ENCODE results near the gene RNF39. TPM values are rescaled to one million over a fixed set of nuclear protein-coding genes. Genes with fewer than 3 reads are reported as not detected.
A peak's percentile ranks its signal among the peaks of the same experiment; 100 is the strongest.

Gene RNF39
- total and polyA plus RNA-seq, 4 experiments from 2014 or later, result 0.21 TPM; not detected in 3

DNA sequence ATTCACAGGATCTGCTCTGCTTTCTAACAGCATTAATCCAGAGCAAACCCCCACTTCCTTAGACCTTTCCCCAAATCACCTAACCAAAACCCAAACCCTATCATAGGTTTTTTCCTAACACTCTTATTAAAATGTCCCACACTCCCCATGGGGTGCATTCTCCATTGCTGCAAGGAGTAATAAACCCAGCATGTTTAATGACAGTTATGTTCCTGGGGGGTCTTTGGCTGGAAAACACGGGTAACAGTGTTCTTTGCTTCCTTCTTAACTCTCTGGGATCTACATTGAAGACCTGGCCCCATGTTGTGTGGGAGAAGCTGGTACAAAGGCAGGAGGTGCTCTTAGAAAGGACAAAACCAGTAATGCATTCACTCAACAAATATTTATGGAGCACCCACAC lies 21.3 kb upstream of the RNF39 start:
- Histone ChIP-seq H3K4me3 (ENCODE audit: low read length in 2 of 2) (no peak overlapping the region), H3K9me3 (ENCODE audit: control insufficient read depth in 1 of 2, low read length in 2 of 2) (no peaks in the 10 kb centered on the region), H3K4me1 (ENCODE audit: insufficient read depth, low read length) (peaks cover 31% of the 10 kb centered on the region), H3K27me3 (ENCODE audit: insufficient read depth, low read length) (peaks cover 30% of the 10 kb centered on the region), H3K27ac (ENCODE audit: low read depth, low read length) (no peak overlapping the region), H3K36me3 (ENCODE audit: insufficient read depth, low read length) (no peaks in the 10 kb centered on the region)
- no peak overlapping the region for H3K27ac Mint-ChIP-seq
- H3K4me1 Mint-ChIP-seq, result peaks cover 22 to 43% (median 32%) of the 10 kb centered on the region in 4 donors
- H3K9me3 Mint-ChIP-seq, result peaks cover 0 to 3% (median 0%) of the 10 kb centered on the region in 8 donors
- peaks cover 35 to 45% of the 10 kb centered on the region in 2 donors for H3K27me3 Mint-ChIP-seq
- ChIA-PET CTCF (ENCODE audit: partially characterized antibody) (no interaction called here), POLR2A (ENCODE audit: partially characterized antibody) (interaction anchor here (1.2 kb wide), 1 partner anchor 30 kb away, joined by 5 read pairs; the partner anchor contains the start of gene PPP1R11)
- H3K36me3 Mint-ChIP-seq, result no peaks in the 10 kb centered on the region
- no peak overlapping the region for H3K4me3 Mint-ChIP-seq
- intact Hi-C loops (cut with micrococcal nuclease), result no loop called here
- no peak for DNase-seq

DNA sequence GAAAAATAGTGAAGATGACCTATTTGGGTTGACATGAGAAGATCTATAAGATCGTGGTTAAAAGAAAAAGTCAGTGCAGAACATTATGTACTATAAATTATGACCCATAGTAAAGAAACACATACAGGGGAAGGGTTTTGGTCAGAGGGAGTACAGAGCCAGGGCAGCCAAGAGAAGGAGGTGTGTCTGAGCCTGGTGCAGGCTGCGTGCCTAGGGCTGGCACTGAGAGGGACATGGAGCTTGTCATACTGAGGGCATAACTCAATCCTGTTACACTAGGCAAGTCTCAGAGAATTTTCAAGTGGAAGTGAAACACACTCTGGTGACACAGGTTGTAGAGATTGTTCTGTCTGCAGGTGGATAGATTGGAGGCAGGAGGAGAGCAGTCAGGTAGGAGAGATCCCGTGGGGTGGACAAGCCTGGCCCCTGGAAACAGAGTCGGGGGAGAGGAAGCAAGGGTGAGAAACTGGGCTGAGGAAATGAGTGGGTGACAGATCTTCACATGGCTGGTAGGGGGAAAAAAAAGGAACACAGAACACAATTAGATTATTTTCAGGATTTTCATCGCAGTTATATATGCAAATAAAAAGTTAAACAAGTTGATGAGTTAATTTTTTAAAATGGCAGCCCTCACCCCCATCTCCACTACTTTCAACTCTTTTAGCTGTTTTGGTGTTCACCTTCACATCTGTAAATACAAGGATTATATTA lies 18.5 kb upstream of the RNF39 start:
- Mint-ChIP-seq H3K27ac (no peak overlapping the region), H3K9me3 (peaks cover 0 to 2% (median 0%) of the 10 kb centered on the region in 8 donors), H3K27me3 (peaks cover 41 to 45% of the 10 kb centered on the region in 2 donors), H3K36me3 (no peaks in the 10 kb centered on the region), H3K4me3 (no peak overlapping the region), H3K4me1 (peaks cover 11 to 18% (median 14%) of the 10 kb centered on the region in 4 donors)
- H3K9me3 ChIP-seq (ENCODE audit: control insufficient read depth in 1 of 2, low read length in 2 of 2), result no peaks in the 10 kb centered on the region
- H3K27ac ChIP-seq (ENCODE audit: low read depth, low read length), result no peak overlapping the region
- peaks cover 44% of the 10 kb centered on the region for H3K27me3 ChIP-seq (ENCODE audit: insufficient read depth, low read length)
- intact Hi-C loops (cut with micrococcal nuclease), result no loop called here
- peaks cover 13% of the 10 kb centered on the region for H3K4me1 ChIP-seq (ENCODE audit: insufficient read depth, low read length)
- DNase-seq, result no peak
- H3K4me3 ChIP-seq (ENCODE audit: low read length in 2 of 2), result no peak overlapping the region
- no peaks in the 10 kb centered on the region for H3K36me3 ChIP-seq (ENCODE audit: insufficient read depth, low read length)
- ChIA-PET CTCF (ENCODE audit: partially characterized antibody) (interaction anchor here (0.9 to 6.7 kb wide), 3 partner anchors 9 to 77 kb away, joined by 3 to 37 read pairs (median 7); no protein-coding TSS in a partner anchor), POLR2A (ENCODE audit: partially characterized antibody) (interaction anchor here (0.7 kb wide), 1 partner anchor 9 kb away, joined by 4 read pairs; no protein-coding TSS in a partner anchor)

DNA sequence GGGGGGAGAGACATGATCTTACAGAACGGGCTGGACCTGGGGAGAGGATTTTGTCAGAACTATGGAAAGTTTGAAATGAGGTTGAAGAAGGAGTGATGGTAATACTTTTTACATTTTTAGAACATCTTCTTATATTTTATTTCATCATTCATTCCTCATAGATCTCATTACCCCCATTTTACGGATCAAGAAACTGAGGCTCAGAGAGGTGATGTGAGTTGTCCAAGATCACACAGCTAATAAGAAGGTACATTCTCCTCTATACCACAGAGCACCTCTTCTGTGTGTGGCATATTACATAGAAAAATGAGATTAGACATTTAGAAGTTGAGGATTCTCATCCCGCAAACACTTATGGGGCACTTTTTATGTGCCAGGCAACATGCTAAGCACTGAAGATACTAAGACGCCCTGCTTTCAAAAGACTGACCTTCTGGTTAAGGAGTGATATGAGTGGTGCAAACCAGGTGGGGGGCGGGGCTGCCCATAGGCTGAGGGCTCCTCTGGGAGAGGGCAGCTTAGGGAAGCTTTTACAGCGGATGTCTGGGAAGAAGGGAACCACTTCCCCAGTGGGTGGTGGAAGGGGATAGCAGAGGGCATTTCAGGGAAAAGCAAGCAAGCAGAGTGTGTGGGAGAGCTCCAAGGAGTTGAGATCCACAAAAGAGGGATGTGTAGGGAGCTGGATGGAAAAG lies 17.4 kb upstream of the RNF39 start:
- Mint-ChIP-seq H3K4me1 (peaks cover 6 to 11% (median 8%) of the 10 kb centered on the region in 4 donors), H3K4me3 (no peak overlapping the region), H3K9me3 (peaks cover 0 to 2% (median 0%) of the 10 kb centered on the region in 8 donors), H3K27me3 (peaks cover 39 to 43% of the 10 kb centered on the region in 2 donors), H3K27ac (no peak overlapping the region), H3K36me3 (no peaks in the 10 kb centered on the region)
- no peaks in the 10 kb centered on the region for H3K9me3 ChIP-seq (ENCODE audit: control insufficient read depth in 1 of 2, low read length in 2 of 2)
- peaks cover 9% of the 10 kb centered on the region for H3K4me1 ChIP-seq (ENCODE audit: insufficient read depth, low read length)
- H3K27me3 ChIP-seq (ENCODE audit: insufficient read depth, low read length), result peaks cover 36% of the 10 kb centered on the region
- H3K27ac ChIP-seq (ENCODE audit: low read depth, low read length), result no peak overlapping the region
- ChIA-PET POLR2A (ENCODE audit: partially characterized antibody) (no interaction called here), CTCF (ENCODE audit: partially characterized antibody) (interaction anchor here (6.7 kb wide), 1 partner anchor 10 kb away, joined by 37 read pairs; no protein-coding TSS in a partner anchor)
- H3K36me3 ChIP-seq (ENCODE audit: insufficient read depth, low read length), result no peaks in the 10 kb centered on the region
- no peak overlapping the region for H3K4me3 ChIP-seq (ENCODE audit: low read length in 2 of 2)
- DNase-seq, result no peak
- intact Hi-C loops (cut with micrococcal nuclease), result no loop called here

DNA sequence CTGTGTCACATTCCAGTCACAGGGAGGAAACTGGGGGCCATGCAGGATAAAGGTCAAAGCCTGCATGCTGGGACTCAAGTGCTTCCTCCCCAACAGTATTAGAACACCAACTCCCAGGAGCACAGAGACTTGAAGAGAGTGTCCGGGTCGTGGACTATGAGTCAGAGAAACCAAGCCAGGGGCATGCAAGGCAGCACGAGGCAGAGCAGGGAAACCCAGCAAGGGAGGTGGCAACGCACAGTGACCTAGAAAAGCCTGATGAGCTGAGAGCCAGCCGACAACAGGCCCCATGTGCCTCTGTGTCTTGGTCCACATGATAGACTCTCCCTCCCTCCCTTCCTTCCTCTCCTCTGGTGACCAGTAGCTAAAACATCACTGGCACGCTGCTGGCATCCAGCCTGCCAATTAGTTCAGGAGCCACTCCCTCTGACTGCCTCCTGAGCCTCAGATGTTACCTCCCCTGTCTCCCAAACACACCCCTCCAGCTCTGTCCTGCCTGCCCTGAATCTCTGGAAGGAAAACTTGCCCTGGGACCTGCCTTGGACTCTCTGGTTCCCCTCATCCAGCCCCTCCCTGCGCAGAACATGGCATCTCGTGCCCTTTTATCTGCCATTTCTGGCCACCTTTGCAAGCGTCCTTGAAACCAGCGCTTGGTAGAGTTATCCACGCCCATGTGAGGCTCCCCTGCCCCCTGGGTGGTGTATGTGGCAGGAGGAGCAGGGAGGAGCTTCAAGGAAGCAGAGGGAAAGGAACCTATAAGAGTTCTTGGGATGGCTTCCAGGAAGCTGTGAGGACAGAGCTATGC lies 16.2 kb upstream of the RNF39 start:
- Histone ChIP-seq H3K4me3 (ENCODE audit: low read length in 2 of 2) (no peak overlapping the region), H3K36me3 (ENCODE audit: insufficient read depth, low read length) (no peaks in the 10 kb centered on the region), H3K4me1 (ENCODE audit: insufficient read depth, low read length) (no peaks in the 10 kb centered on the region), H3K27ac (ENCODE audit: low read depth, low read length) (no peak overlapping the region), H3K27me3 (ENCODE audit: insufficient read depth, low read length) (peaks cover 31% of the 10 kb centered on the region), H3K9me3 (ENCODE audit: control insufficient read depth in 1 of 2, low read length in 2 of 2) (no peaks in the 10 kb centered on the region)
- no peaks in the 10 kb centered on the region for H3K36me3 Mint-ChIP-seq
- CTCF ChIA-PET (ENCODE audit: partially characterized antibody), result interaction anchor here (3.1 to 6.7 kb wide), 2 partner anchors 11 to 40 kb away, joined by 9 to 37 read pairs; no protein-coding TSS in a partner anchor
- no peak overlapping the region for H3K27ac Mint-ChIP-seq
- H3K9me3 Mint-ChIP-seq, result peaks cover 0 to 2% (median 0%) of the 10 kb centered on the region in 8 donors
- no peak for DNase-seq
- intact Hi-C loops (cut with micrococcal nuclease), result no loop called here
- no peaks in the 10 kb centered on the region for H3K4me1 Mint-ChIP-seq
- POLR2A ChIA-PET (ENCODE audit: partially characterized antibody), result interaction anchor here (1.1 kb wide), 1 partner anchor 10 kb away, joined by 3 read pairs; no protein-coding TSS in a partner anchor
- H3K27me3 Mint-ChIP-seq, result peaks cover 44 to 46% of the 10 kb centered on the region in 2 donors
- H3K4me3 Mint-ChIP-seq, result no peak overlapping the region

DNA sequence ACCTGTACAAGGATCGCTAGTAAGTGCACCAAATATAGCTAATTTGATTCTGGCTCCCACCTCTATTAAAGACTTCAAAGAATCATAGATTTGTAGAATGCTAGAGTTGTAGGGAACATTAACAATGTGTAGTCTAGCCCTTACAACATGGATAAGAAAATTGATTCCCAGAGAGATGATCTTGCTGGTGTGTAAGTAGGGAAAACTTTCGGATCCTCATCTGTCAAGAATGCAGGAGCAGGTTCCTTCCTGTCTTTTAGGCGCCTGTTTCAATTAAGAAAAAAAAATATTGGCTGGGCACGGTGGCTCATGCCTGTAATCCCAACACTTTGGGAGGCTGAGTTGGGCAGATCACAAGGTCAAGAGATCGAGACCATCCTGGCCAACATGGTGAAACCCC lies 12.3 kb upstream of the RNF39 start:
- H3K4me1 Mint-ChIP-seq, result no peaks in the 10 kb centered on the region
- H3K36me3 Mint-ChIP-seq, result no peaks in the 10 kb centered on the region
- H3K27me3 Mint-ChIP-seq, result peaks cover 32 to 36% of the 10 kb centered on the region in 2 donors
- no peak overlapping the region for H3K4me3 ChIP-seq (ENCODE audit: low read length in 2 of 2)
- no peaks in the 10 kb centered on the region for H3K9me3 Mint-ChIP-seq
- H3K4me1 ChIP-seq (ENCODE audit: insufficient read depth, low read length), result no peaks in the 10 kb centered on the region
- no peak overlapping the region for H3K27ac Mint-ChIP-seq
- H3K9me3 ChIP-seq (ENCODE audit: control insufficient read depth in 1 of 2, low read length in 2 of 2), result no peaks in the 10 kb centered on the region
- no peak for DNase-seq
- H3K27me3 ChIP-seq (ENCODE audit: insufficient read depth, low read length), result peaks cover 25% of the 10 kb centered on the region
- no peak overlapping the region for H3K4me3 Mint-ChIP-seq
- ChIA-PET CTCF (ENCODE audit: partially characterized antibody) (interaction anchor here (1.5 to 2.3 kb wide), 2 partner anchors 15 to 43 kb away, joined by 9 read pairs; no protein-coding TSS in a partner anchor), POLR2A (ENCODE audit: partially characterized antibody) (interaction anchor here (0.7 kb wide), 1 partner anchor 282 kb away, joined by 3 read pairs; no protein-coding TSS in a partner anchor)
- intact Hi-C loops (cut with micrococcal nuclease), result no loop called here
- no peaks in the 10 kb centered on the region for H3K36me3 ChIP-seq (ENCODE audit: insufficient read depth, low read length)
- no peak overlapping the region for H3K27ac ChIP-seq (ENCODE audit: low read depth, low read length)

DNA sequence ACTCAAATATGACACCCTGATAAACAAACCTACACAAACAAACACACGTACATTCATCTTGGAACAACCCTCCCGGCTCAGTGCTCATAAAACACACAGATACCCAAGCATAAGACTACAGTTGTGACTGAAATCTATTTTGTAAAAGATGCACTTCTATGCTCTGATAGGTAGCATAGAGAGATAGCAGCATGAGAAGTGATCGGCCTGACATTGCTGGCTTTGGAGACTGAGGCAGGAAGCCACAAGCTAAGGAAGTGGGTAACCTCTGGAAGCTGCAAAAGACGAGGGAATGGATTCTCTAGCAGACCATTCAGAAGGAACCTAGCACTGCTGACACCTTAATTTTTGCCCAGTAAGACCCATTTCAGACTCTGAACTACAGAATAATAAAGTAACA lies 1.6 kb upstream of the RNF39 start:
- Histone ChIP-seq H3K4me1 (ENCODE audit: insufficient read depth, low read length) (peaks cover 40% of the 10 kb centered on the region), H3K27me3 (ENCODE audit: insufficient read depth, low read length) (peaks cover 4% of the 10 kb centered on the region), H3K27ac (ENCODE audit: low read depth, low read length) (no peak overlapping the region), H3K9me3 (ENCODE audit: control insufficient read depth in 1 of 2, low read length in 2 of 2) (no peaks in the 10 kb centered on the region), H3K36me3 (ENCODE audit: insufficient read depth, low read length) (no peaks in the 10 kb centered on the region), H3K4me3 (ENCODE audit: low read length in 2 of 2) (no peak overlapping the region)
- peaks cover 0 to 2% (median 0%) of the 10 kb centered on the region in 8 donors for H3K9me3 Mint-ChIP-seq
- peak overlapping the region in 6 of 8 donors; percentile 3 to 88 (median 38) for H3K4me3 Mint-ChIP-seq
- H3K27ac Mint-ChIP-seq, result peak overlapping the region in 5 of 7 donors; percentile 4 to 37 (median 34)
- H3K27me3 Mint-ChIP-seq, result peaks cover 18 to 20% of the 10 kb centered on the region in 2 donors
- intact Hi-C loops (cut with micrococcal nuclease), result no loop called here
- ChIA-PET POLR2A (ENCODE audit: partially characterized antibody) (interaction anchor here (1.1 to 3.3 kb wide), 4 partner anchors 10 to 26 kb away, joined by 3 to 9 read pairs (median 8); partner anchors contain the start of genes POLR1H and PPP1R11), CTCF (ENCODE audit: partially characterized antibody) (interaction anchor here (0.9 to 3.0 kb wide), 2 partner anchors 10 kb away, joined by 5 to 15 read pairs; partner anchors contain the start of gene PPP1R11)
- DNase-seq, result no peak
- peaks cover 24 to 56% (median 39%) of the 10 kb centered on the region in 4 donors for H3K4me1 Mint-ChIP-seq
- peaks cover 0 to 4% of the 10 kb centered on the region in 2 donors for H3K36me3 Mint-ChIP-seq
